ENCODE measurements around the gene ARNT2. TPM values are rescaled to one million over a fixed set of nuclear protein-coding genes. Genes with fewer than 3 reads are reported as not detected.

The ARNT2 gene
- total and polyA plus RNA-seq, 5 donors: 3.6 to 15.9 (median 7.2) TPM

DNA sequence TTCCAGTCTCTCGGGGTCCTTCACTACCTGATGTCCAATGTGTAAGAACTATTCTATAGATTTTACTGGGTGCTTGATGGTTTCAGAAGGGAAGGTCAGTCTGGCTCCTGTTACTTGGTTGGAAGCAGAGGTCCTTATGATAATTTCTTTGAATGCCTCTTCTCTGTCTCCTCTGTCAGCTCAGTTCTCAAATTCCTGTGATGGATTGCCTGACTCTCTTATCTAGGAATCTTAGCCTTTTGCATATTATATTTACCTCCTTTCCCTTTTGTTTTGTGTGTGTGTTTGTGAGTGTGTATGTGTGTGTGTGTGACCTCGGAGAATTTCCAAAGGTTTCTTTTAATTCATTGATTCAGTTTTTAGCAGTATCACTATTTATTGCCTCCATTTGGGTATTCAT, 88.2 kb downstream of the ARNT2 start:
- DNase-seq: no peak
- intact Hi-C loops (cut with DNase I): no loop called here
- Histone ChIP-seq H3K4me1 (ENCODE audit: control insufficient read depth, insufficient read depth, low read length) (peaks cover 10% of the 10 kb centered on the region), H3K27ac (ENCODE audit: low read length) (no peak overlapping the region), H3K9me3 (ENCODE audit: control insufficient read depth, low read length) (no peaks in the 10 kb centered on the region), H3K4me3 (ENCODE audit: low read length) (no peak overlapping the region), H3K27me3 (ENCODE audit: control insufficient read depth, insufficient read depth) (no peaks in the 10 kb centered on the region)
- WGBS: 94% methylated on average over 2 of the region's 2 CpGs
- no peak for ATAC-seq

DNA sequence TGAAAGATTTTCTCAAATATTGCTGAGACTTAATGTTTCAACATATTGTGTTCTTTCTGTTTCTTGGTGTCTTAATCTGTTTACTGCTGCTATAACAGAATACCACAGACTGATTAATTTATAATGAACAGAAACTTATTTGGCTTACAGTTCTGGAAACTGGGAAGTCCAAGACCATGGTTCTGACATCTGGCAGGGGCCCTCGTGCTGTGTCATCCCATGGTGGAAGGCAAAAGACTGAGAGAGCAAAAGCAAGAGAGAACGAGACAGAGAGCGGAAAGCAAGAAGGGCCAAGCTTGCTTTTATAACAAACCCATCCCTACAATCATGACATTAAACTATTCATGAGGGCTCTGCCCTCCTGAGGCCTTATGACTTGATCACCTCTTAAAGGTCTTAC, 88.7 kb downstream of the ARNT2 start:
- DNase-seq (no peak), ATAC-seq (no peak)
- Histone ChIP-seq H3K27ac (ENCODE audit: low read length) (no peak overlapping the region), H3K4me3 (ENCODE audit: low read length) (no peak overlapping the region), H3K4me1 (ENCODE audit: control insufficient read depth, insufficient read depth, low read length) (peaks cover 10% of the 10 kb centered on the region), H3K9me3 (ENCODE audit: control insufficient read depth, low read length) (no peaks in the 10 kb centered on the region), H3K27me3 (ENCODE audit: control insufficient read depth, insufficient read depth) (no peaks in the 10 kb centered on the region)
- 86% methylated on average over 3 of the region's 3 CpGs for WGBS
- intact Hi-C loops (cut with DNase I): no loop called here

DNA sequence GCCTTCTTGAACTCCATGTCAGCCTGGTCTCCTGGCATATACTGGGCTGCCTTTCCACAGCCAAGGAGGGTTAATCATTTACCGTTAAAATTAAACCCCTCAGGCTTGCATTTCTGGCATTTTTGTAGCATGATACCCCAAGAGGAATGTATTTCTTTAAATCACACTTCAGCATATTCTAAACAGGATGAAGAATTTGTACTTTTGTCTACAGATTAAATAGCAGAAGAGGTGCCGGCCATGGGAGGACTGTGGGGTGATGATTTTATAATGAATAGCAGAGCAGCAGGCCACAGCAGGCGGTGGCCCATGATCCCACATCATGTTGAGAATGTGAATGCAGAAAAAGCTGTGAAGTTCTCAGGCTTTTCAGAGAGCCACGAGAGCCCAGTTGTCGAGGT, 90.2 kb downstream of the ARNT2 start:
- intact Hi-C loops (cut with DNase I): no loop called here
- ATAC-seq (no peak), DNase-seq (no peak)
- Histone ChIP-seq H3K27ac (ENCODE audit: low read length) (no peak overlapping the region), H3K9me3 (ENCODE audit: control insufficient read depth, low read length) (no peaks in the 10 kb centered on the region), H3K4me3 (ENCODE audit: low read length) (no peak overlapping the region), H3K4me1 (ENCODE audit: control insufficient read depth, insufficient read depth, low read length) (peaks cover 9% of the 10 kb centered on the region), H3K27me3 (ENCODE audit: control insufficient read depth, insufficient read depth) (no peaks in the 10 kb centered on the region)
- WGBS: 74% methylated on average over 5 of the region's 5 CpGs

DNA sequence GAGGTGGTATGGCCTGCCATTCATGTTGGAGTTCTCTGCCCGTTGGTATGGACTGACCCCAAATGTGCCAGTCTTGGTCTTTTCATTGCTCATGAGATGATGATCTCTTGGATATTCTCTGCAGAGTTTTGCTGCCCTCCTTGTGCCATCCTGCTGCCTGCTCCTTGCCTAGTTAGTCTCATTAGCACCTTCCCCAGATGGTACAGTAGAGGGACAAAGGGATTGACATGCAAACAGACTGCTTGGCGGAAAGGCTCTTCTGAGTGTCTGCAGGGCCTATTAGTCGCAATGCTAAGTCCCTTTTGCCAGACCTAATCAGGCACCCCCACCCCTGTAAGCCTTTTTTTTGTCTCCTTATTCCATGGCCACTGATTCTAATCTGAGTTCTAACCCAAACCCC, 90.6 kb downstream of the ARNT2 start:
- Histone ChIP-seq H3K27me3 (ENCODE audit: control insufficient read depth, insufficient read depth) (no peaks in the 10 kb centered on the region), H3K27ac (ENCODE audit: low read length) (no peak overlapping the region), H3K4me3 (ENCODE audit: low read length) (no peak overlapping the region), H3K4me1 (ENCODE audit: control insufficient read depth, insufficient read depth, low read length) (peaks cover 5% of the 10 kb centered on the region), H3K9me3 (ENCODE audit: control insufficient read depth, low read length) (no peaks in the 10 kb centered on the region)
- DNase-seq (no peak), ATAC-seq (no peak)
- 90% methylated on average over 3 of the region's 3 CpGs for WGBS
- intact Hi-C loops (cut with DNase I): no loop called here

DNA sequence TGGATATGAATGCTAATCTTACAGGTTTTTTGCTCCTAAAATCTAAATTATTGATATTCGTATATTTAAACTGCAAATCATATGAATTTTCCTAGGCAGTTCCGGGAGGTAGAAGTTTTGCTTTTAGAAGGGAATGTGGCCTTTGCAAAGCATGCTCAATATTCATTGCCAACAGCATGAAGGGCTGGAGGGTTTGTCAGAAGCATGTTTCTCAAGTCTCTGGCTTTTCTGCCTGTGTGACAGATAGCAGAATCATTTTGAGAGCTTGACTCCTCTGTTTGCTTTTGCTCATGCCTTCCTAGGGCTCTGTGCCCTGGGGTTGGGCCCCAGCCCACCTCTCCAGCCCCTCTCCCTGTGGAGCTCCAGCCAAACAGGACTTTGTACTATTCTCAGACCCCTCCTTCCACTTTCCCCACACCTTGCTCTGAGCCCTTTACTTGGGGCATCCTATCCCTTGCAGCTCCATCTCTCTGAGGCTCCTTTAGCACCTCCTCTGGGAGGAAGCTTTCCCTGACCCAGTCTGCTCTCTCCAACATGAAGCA, 91.3 kb downstream of the ARNT2 start:
- intact Hi-C loops (cut with DNase I): no loop called here

DNA sequence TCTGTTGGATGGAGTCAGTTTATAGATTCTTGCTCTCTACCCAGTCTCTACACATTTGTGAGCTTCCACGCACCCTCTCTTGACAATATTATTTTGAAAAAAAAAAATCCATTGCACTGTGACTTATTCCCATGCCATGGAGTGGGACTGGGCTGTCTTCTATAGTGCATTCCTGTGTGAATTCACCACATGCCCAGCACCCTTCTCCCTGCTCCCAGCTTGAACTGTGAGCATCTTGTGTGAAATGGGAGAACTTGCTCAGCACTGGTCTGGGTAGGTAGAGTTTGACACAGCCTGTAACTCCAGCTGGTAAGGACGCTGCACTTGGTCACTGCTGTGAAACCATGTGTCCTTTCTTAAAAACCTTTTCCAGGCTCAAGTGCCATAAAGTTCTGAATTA, 91.9 kb downstream of the ARNT2 start:
- DNase-seq (no peak), ATAC-seq (no peak)
- H3K4me1 ChIP-seq (ENCODE audit: control insufficient read depth, insufficient read depth, low read length): peaks cover 3% of the 10 kb centered on the region
- H3K27me3 ChIP-seq (ENCODE audit: control insufficient read depth, insufficient read depth): no peaks in the 10 kb centered on the region
- H3K4me3 ChIP-seq (ENCODE audit: low read length): no peak overlapping the region
- intact Hi-C loops (cut with DNase I): no loop called here
- H3K9me3 ChIP-seq (ENCODE audit: control insufficient read depth, low read length): no peaks in the 10 kb centered on the region
- no peak overlapping the region for H3K27ac ChIP-seq (ENCODE audit: low read length)
- WGBS: 92% methylated on average over 2 of the region's 2 CpGs

More for the DNA sequence above, 91.3 kb downstream of the ARNT2 start:
- no peak overlapping the region for H3K4me3 ChIP-seq (ENCODE audit: low read length)
- H3K27ac ChIP-seq (ENCODE audit: low read length): no peak overlapping the region
- 76% methylated on average over 2 of the region's 2 CpGs for WGBS
- H3K27me3 ChIP-seq (ENCODE audit: control insufficient read depth, insufficient read depth): no peaks in the 10 kb centered on the region
- H3K4me1 ChIP-seq (ENCODE audit: control insufficient read depth, insufficient read depth, low read length): peaks cover 3% of the 10 kb centered on the region
- DNase-seq (no peak), ATAC-seq (no peak)
- no peaks in the 10 kb centered on the region for H3K9me3 ChIP-seq (ENCODE audit: control insufficient read depth, low read length)

DNA sequence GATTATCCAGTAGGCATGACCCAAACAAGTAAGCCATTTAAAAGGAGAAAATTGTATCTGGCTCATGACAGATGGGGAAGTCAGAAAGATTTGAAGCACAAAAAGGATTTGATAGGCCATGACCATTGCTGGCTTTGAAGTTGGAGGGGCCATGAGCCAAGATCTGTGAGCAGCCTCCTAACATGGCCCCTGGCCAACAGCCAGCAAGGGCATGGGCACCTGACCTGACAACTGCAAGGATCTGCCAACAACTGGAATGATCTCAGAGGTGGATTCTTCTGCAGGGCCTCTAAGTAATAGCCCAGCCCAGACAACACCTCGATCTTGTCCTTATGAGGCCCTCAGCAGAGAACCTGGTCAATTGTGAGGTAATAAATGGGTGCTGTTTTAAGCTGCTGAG, 93.0 kb downstream of the ARNT2 start:
- ATAC-seq: no peak
- DNase-seq: no peak
- peaks cover 5% of the 10 kb centered on the region for H3K4me1 ChIP-seq (ENCODE audit: control insufficient read depth, insufficient read depth, low read length)
- 94% methylated on average over 1 of the region's 1 CpG for WGBS
- H3K27ac ChIP-seq (ENCODE audit: low read length): no peak overlapping the region
- intact Hi-C loops (cut with DNase I): no loop called here
- H3K9me3 ChIP-seq (ENCODE audit: control insufficient read depth, low read length): no peaks in the 10 kb centered on the region
- no peak overlapping the region for H3K4me3 ChIP-seq (ENCODE audit: low read length)
- H3K27me3 ChIP-seq (ENCODE audit: control insufficient read depth, insufficient read depth): no peaks in the 10 kb centered on the region

DNA sequence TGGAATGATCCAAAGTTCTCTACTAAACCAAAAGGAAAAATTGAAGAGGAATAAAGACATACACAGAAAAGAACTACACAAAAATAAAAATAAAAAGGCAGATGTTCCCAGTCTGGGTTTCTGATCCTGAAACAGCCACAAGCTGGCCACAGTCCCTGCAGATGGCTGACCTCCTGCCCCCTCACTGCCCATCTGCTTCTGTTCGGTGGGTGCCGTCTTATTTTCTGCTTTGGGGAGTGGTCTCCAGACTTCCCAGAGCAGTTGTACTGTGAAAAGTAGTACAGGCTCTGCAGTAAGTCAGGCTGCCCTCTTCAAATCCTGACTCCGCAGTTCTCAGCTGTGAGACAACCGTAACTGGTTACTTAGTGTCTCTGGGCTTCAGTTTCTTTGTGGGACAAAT, 94.5 kb downstream of the ARNT2 start:
- no peaks in the 10 kb centered on the region for H3K9me3 ChIP-seq (ENCODE audit: control insufficient read depth, low read length)
- no peak overlapping the region for H3K27ac ChIP-seq (ENCODE audit: low read length)
- H3K4me1 ChIP-seq (ENCODE audit: control insufficient read depth, insufficient read depth, low read length): peaks cover 14% of the 10 kb centered on the region
- no peaks in the 10 kb centered on the region for H3K27me3 ChIP-seq (ENCODE audit: control insufficient read depth, insufficient read depth)
- DNase-seq (no peak), ATAC-seq (no peak)
- intact Hi-C loops (cut with DNase I): no loop called here
- H3K4me3 ChIP-seq (ENCODE audit: low read length): no peak overlapping the region
- 77% methylated on average over 4 of the region's 4 CpGs for WGBS

DNA sequence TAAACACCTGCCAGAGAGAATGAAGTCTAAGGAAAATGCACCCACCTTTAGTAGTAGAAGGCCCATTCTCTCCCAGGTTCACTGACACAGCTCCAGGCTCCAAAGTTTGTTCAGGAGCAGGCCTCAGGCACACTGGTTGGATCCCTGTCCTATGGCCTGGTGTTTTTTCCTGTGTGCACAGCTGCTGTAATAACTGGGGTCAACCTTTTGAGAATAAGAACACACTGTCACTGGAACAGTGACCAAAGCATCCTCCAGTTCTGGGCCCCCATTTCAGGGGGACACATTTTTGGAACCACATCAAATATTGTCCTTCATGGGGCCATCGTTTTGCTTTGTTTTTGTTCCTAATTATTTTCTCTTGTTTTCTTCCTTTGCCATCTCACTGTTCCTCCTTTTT, 95.8 kb downstream of the ARNT2 start:
- Histone ChIP-seq H3K27me3 (ENCODE audit: control insufficient read depth, insufficient read depth) (no peaks in the 10 kb centered on the region), H3K27ac (ENCODE audit: low read length) (no peak overlapping the region), H3K4me1 (ENCODE audit: control insufficient read depth, insufficient read depth, low read length) (peaks cover 11% of the 10 kb centered on the region), H3K9me3 (ENCODE audit: control insufficient read depth, low read length) (no peaks in the 10 kb centered on the region), H3K4me3 (ENCODE audit: low read length) (no peak overlapping the region)
- ATAC-seq (no peak), DNase-seq (no peak)
- WGBS: 43% methylated on average over 1 of the region's 1 CpG
- intact Hi-C loops (cut with DNase I): no loop called here

DNA sequence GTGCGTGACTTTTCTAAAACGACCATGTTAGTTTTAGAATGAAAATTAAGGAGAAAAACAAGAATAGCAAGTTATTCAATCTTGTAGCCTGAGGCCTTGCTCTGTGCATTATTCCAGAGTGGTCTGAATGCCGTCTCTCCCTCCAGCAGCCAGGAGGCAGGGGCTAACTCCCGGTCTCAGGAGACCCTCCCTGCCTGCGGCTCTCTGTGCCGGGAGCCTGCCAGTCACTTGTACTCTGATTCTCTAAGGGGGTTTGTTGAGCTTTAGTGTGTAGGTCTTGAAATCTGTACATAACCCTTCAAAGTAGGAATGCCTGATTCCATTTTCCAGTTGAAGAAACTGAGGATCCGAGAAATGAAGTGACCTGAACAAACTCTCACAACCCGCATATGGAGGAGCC, 97.3 kb downstream of the ARNT2 start:
- no peak for ATAC-seq
- DNase-seq: no peak
- WGBS: 89% methylated on average over 8 of the region's 8 CpGs
- Histone ChIP-seq H3K4me1 (ENCODE audit: control insufficient read depth, insufficient read depth, low read length) (peaks cover 11% of the 10 kb centered on the region), H3K9me3 (ENCODE audit: control insufficient read depth, low read length) (no peaks in the 10 kb centered on the region), H3K27me3 (ENCODE audit: control insufficient read depth, insufficient read depth) (no peaks in the 10 kb centered on the region), H3K4me3 (ENCODE audit: low read length) (no peak overlapping the region), H3K27ac (ENCODE audit: low read length) (no peak overlapping the region)
- intact Hi-C loops (cut with DNase I): no loop called here

DNA sequence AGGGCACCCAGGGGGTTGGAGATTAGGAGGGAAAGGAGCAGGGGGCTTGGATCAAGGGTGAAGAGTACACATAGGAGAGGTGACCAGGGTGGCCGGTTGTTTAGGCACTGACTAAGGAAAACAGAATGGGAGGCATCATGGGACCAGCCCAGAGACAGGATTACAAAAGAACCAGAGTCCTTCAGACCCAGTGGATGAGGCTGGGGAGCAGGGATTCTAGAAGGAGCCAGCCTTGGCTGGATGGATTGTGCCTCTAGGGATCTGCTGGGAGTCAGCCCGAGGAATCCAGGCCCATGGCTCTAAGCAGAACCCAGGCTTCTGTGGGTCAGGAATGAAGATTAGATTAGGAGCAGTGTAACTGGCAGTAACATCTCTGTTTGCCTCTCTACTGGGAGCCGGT, 98.6 kb downstream of the ARNT2 start:
- H3K4me1 ChIP-seq (ENCODE audit: control insufficient read depth, insufficient read depth, low read length): peaks cover 11% of the 10 kb centered on the region
- intact Hi-C loops (cut with DNase I): no loop called here
- H3K27me3 ChIP-seq (ENCODE audit: control insufficient read depth, insufficient read depth): no peaks in the 10 kb centered on the region
- peak; percentile 34 to 82 (median 76) for DNase-seq
- H3K9me3 ChIP-seq (ENCODE audit: control insufficient read depth, low read length): no peaks in the 10 kb centered on the region
- peak; percentile 85 to 88 for ATAC-seq
- 39% methylated on average over 3 of the region's 3 CpGs for WGBS
- H3K4me3 ChIP-seq (ENCODE audit: low read length): no peak overlapping the region
- peak overlapping the region; percentile 54 for H3K27ac ChIP-seq (ENCODE audit: low read length)

DNA sequence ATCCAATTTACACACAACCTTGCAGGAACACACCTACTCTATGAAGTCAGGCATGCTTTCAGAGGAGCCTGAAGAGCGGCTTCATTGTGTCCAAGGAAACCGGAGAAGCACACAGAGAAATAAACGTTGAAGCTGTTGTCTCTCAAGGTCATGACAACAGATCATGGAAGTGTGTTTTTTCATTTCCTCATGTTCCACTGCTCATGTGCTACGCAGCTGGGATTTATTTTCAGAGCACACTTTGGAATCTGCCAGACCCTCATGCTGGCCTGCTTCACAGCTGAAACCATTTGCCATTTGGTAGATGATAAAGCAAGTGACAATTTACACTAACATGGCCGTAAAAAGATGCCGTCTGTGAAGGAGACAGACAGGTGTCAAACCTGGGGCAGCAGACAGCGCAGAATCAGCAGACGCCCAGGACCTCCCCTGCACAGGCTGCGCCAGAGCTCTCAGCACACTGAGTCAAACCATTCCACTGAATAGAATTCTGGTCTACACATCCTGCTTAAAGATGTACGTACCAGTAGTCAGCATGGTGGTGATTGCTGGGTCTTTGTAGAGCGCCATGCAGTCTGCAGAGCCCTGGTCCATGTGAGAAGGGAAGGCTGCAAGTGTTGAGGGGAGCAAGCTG, 99.3 kb downstream of the ARNT2 start:
- intact Hi-C loops (cut with DNase I): no loop called here
- H3K4me1 ChIP-seq (ENCODE audit: control insufficient read depth, insufficient read depth, low read length): peaks cover 14% of the 10 kb centered on the region
- no peaks in the 10 kb centered on the region for H3K9me3 ChIP-seq (ENCODE audit: control insufficient read depth, low read length)
- DNase-seq (no peak), ATAC-seq (peak; percentile 27)
- 59% methylated on average over 11 of the region's 11 CpGs for WGBS
- no peak overlapping the region for H3K4me3 ChIP-seq (ENCODE audit: low read length)
- no peaks in the 10 kb centered on the region for H3K27me3 ChIP-seq (ENCODE audit: control insufficient read depth, insufficient read depth)
- peak overlapping the region; percentile 18 for H3K27ac ChIP-seq (ENCODE audit: low read length)

All from right cardiac atrium (tissue), 5 donors.